ENCODE measurements around the gene CFAP47.
"Not testable (repeated sequence)": the region's sequence is repeated elsewhere in the genome, so short reads cannot be mapped to it uniquely, and the experiment has no call there.

CFAP47 gene

GRCh38 chrX:35919536-35920309, at the start of gene CFAP47:
Gene CFAP47, plus strand, starts transcription at chrX:35919734. Its CDS starts 66 bp downstream, at chrX:35919800.
- TF ChIP-seq CTCF (IDR thresholded peaks at IDR 0.05; ENCODE audit: low read depth, low read length, missing control alignments), result no peak
- DNase-seq (ENCODE audit: low read depth), result no peak
- H3K4me3 ChIP-seq (ENCODE audit: low read depth, low read length), result no peak within 1 kb of the TSS

- no peak for DNase-seq (ENCODE audit: low read depth)
- no peak for TF ChIP-seq CTCF (IDR thresholded peaks at IDR 0.05; ENCODE audit: low read depth, low read length, missing control alignments)
- H3K4me3 ChIP-seq (ENCODE audit: low read depth, low read length), result no peak overlapping the region
Observed at GRCh38 chrX:35880601-35881000, 38.9 kb upstream of the CFAP47 start.

GRCh38 chrX:35886135-35886534, 33.4 kb upstream of the CFAP47 start:
- no peak overlapping the region for H3K4me3 ChIP-seq (ENCODE audit: low read depth, low read length)
- no peak for TF ChIP-seq CTCF (IDR thresholded peaks at IDR 0.05; ENCODE audit: low read depth, low read length, missing control alignments)
- DNase-seq (ENCODE audit: low read depth), result no peak

- no peak for TF ChIP-seq CTCF (IDR thresholded peaks at IDR 0.05; ENCODE audit: low read depth, low read length, missing control alignments)
- no peak for DNase-seq (ENCODE audit: low read depth)
- no peak overlapping the region for H3K4me3 ChIP-seq (ENCODE audit: low read depth, low read length)
Observed at GRCh38 chrX:35890699-35891098, 28.8 kb upstream of the CFAP47 start.

- not testable (repeated sequence) for DNase-seq (ENCODE audit: low read depth); H3K4me3 ChIP-seq (ENCODE audit: low read depth, low read length)
Observed at GRCh38 chrX:35986816-35987215, 67.3 kb downstream of the CFAP47 start.

- DNase-seq (ENCODE audit: low read depth), result no peak
- no peak overlapping the region for H3K4me3 ChIP-seq (ENCODE audit: low read depth, low read length)
- TF ChIP-seq CTCF (IDR thresholded peaks at IDR 0.05; ENCODE audit: low read depth, low read length, missing control alignments), result no peak
Observed at GRCh38 chrX:36007207-36007606, 87.7 kb downstream of the CFAP47 start.

GRCh38 chrX:36019125-36019524, 99.6 kb downstream of the CFAP47 start:
- no peak for DNase-seq (ENCODE audit: low read depth)
- no peak for TF ChIP-seq CTCF (IDR thresholded peaks at IDR 0.05; ENCODE audit: low read depth, low read length, missing control alignments)
- H3K4me3 ChIP-seq (ENCODE audit: low read depth, low read length), result no peak overlapping the region
